ENCODE measurements around the gene OXSR1.
A peak's percentile ranks its signal among the peaks of the same experiment; 100 is the strongest.

The OXSR1 gene

GRCh38 chr3:38164952-38165721 lies at the start of gene OXSR1:
OXSR1 (plus strand) TSS chr3:38165537; CDS start chr3:38165877, 340 bp downstream.
- H3K4me3 Mint-ChIP-seq, result peak within 1 kb of the TSS; percentile 96
- no peaks in the 10 kb centered on the region for H3K27me3 Mint-ChIP-seq
- peak within 1 kb of the TSS; percentile 100 for H3K27ac Mint-ChIP-seq

DNA sequence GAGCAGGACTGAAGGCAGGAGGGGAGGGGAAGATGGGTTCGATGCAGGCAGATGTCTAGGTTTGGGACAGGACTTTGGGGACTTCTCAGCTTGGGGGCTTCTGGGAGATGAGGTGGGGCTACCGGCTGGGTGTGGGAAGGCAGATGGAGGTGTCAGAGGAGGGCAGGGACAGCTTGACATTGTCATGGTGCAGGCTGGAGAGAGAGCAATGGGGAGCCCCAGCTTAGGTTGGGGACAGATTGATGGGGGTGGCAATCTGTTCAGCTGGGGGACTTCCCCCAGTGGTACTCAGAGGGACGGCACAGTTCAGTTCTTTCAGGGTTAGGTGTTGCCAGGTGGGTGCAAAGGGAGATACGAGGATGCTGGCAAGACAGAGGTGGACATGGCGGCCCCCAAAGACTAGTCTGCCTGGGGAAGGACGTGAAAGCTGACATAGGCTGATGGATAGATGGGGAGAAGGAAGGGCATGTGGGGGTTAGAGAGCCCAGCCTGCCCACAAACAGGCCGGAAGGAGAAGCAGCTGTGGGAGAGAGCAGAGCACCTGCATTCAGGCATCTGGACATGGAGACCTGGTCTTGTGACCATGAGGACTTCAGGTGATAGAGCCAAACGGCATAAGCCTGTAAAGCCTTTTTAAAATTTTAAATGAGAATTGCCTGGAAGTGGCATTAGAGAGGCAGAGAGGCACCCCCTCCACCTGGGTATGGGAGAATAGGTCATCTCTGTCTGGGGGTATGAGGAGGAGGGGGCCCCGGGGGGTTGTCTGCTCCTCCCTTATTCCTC lies 49.5 kb upstream of the OXSR1 start:
- no peaks in the 10 kb centered on the region for H3K36me3 Mint-ChIP-seq
- H3K27me3 Mint-ChIP-seq, result no peaks in the 10 kb centered on the region
- no peak overlapping the region for H3K4me3 Mint-ChIP-seq
- no peak overlapping the region for H3K27ac Mint-ChIP-seq
- H3K9me3 Mint-ChIP-seq (ENCODE audit: low read depth), result no peaks in the 10 kb centered on the region
- H3K4me1 Mint-ChIP-seq (ENCODE audit: low read depth), result peaks cover 4% of the 10 kb centered on the region

More at GRCh38 chr3:38164952-38165721, at the start of gene OXSR1:
- H3K4me1 Mint-ChIP-seq (ENCODE audit: low read depth), result peaks cover 38% of the 10 kb centered on the region
- peaks cover 6% of the 10 kb centered on the region for H3K36me3 Mint-ChIP-seq
- H3K9me3 Mint-ChIP-seq (ENCODE audit: low read depth), result no peaks in the 10 kb centered on the region

DNA sequence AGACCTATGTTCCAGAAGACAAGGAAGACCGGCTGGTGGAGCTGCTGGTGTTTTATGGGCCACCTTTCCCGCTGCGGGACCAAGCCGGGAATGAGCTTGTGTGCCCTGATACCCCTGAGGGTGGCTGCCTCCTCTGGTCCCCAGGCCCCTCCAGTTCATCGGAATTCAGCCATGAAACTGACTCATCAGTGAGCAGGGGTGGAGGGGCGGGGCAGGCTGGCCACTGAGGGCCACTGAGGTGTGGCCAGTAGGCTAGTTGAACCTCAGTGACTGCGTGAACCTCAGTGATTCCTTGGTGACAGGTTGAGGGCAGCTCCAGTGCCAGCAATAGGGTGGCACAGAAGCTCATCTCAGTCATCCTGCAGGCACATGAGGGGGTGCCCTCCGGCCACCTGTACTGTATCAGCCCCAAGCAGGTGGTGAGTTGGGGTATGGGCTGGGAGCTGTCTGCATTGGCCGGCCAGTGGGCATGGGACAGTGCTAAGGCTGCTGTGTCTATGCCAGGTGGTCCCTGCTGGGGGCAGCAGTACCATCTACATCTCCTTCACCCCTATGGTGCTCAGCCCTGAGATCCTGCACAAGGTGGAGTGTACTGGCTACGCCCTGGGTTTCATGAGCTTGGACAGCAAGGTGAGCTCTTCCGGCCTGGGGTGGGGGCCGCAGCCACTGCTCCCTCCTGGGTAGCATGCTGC lies 48.7 kb upstream of the OXSR1 start:
- Mint-ChIP-seq H3K36me3 (no peaks in the 10 kb centered on the region), H3K27me3 (no peaks in the 10 kb centered on the region), H3K4me3 (no peak overlapping the region), H3K4me1 (ENCODE audit: low read depth) (peaks cover 4% of the 10 kb centered on the region), H3K9me3 (ENCODE audit: low read depth) (no peaks in the 10 kb centered on the region), H3K27ac (no peak overlapping the region)

DNA sequence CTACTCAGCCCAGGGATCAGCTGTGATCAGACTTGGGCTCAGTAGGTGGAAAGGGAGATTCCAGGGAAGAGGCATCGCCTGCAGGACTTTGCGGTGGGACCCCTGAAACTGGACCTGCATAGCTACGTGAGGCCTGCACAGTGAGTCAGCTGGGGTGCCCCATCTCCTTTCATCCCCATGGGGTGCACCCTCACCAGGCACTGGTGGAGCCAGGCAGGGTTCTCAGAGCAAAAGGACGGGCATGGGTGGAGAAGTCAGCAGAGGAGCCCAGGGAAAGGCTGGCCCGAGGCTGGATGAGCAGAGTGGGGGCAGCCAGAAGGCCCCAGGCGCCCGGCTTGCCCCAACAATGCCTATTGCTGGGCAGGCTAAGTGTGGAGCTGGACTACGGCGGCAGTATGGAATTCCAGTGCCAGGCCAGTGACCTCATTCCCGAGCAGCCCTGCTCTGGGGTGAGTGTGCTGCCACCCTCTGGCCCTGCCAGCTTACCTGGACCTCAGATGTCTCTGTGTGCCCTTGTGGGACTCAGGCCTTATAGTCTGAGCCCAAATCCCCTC lies 48.1 kb upstream of the OXSR1 start:
- H3K9me3 Mint-ChIP-seq (ENCODE audit: low read depth), result no peaks in the 10 kb centered on the region
- no peaks in the 10 kb centered on the region for H3K36me3 Mint-ChIP-seq
- H3K27ac Mint-ChIP-seq, result no peak overlapping the region
- H3K4me1 Mint-ChIP-seq (ENCODE audit: low read depth), result peaks cover 4% of the 10 kb centered on the region
- H3K4me3 Mint-ChIP-seq, result no peak overlapping the region
- H3K27me3 Mint-ChIP-seq, result no peaks in the 10 kb centered on the region

- no peak overlapping the region for H3K27ac Mint-ChIP-seq
- peaks cover 4% of the 10 kb centered on the region for H3K4me1 Mint-ChIP-seq (ENCODE audit: low read depth)
- no peaks in the 10 kb centered on the region for H3K36me3 Mint-ChIP-seq
- no peaks in the 10 kb centered on the region for H3K9me3 Mint-ChIP-seq (ENCODE audit: low read depth)
- no peak overlapping the region for H3K4me3 Mint-ChIP-seq
- no peaks in the 10 kb centered on the region for H3K27me3 Mint-ChIP-seq
Measured at GRCh38 chr3:38117748-38118420, 47.5 kb upstream of the OXSR1 start.

DNA sequence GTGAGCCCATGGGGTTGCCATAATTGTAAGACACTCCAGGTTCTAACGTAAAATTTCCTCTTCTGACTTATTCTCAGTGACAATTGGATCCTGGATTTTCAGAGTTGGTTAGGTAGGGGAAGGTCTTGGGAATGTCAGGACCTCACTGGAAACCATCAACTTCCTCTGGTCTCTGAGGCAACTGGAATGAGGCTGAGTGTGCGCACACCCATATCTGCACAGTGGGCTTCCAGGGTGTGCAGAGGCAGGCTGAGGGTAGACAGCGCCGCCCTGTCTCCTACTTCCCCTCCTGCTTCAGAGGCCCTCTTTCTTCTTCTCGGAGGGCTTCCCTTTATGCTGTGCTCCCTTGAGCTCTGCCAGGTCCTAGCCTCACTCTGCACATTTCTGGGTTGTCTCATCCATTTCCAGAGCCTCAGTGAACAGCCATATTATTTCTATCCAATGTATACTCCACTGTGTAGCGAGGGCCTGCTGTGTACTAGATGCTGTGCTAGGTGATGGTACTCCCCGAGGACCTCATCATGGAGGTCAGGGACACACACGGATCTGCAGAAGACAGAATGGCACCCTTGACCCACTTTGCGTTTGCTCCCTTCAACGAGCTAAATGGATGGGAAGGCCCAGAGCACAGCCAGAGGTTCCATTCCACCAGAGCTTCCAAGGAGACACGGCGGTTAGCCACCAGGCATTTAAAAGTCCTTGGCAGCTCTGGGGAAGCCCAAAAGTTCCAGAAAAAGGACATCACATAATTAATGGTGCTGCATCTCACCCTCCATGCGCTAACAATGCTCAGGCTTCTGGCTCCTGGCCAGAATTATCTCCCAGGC lies 46.7 kb upstream of the OXSR1 start:
- Mint-ChIP-seq H3K9me3 (ENCODE audit: low read depth) (no peaks in the 10 kb centered on the region), H3K27me3 (no peaks in the 10 kb centered on the region), H3K4me1 (ENCODE audit: low read depth) (peaks cover 4% of the 10 kb centered on the region), H3K27ac (peak overlapping the region; percentile 50), H3K36me3 (peaks cover 2% of the 10 kb centered on the region), H3K4me3 (no peak overlapping the region)

DNA sequence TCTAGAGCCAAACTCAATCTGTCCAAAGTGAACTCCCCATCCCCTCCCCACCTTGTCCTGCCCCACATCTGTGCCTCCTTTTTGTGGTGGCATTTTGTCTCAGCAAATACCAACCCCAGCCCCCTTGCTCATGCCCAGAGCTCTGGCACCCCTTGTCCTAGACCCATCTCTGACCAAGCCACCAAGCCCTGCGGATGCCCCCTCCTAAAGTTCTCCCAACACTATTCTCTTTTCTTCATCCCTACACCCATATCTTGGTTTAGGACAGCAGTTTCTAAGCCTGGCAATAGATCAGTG lies 46.1 kb upstream of the OXSR1 start:
- Mint-ChIP-seq H3K9me3 (ENCODE audit: low read depth) (no peaks in the 10 kb centered on the region), H3K36me3 (peaks cover 2% of the 10 kb centered on the region), H3K4me1 (ENCODE audit: low read depth) (peaks cover 4% of the 10 kb centered on the region), H3K27ac (peak overlapping the region; percentile 50), H3K4me3 (no peak overlapping the region), H3K27me3 (no peaks in the 10 kb centered on the region)

- no peaks in the 10 kb centered on the region for H3K9me3 Mint-ChIP-seq (ENCODE audit: low read depth)
- H3K4me3 Mint-ChIP-seq, result no peak overlapping the region
- peaks cover 5% of the 10 kb centered on the region for H3K4me1 Mint-ChIP-seq (ENCODE audit: low read depth)
- no peaks in the 10 kb centered on the region for H3K27me3 Mint-ChIP-seq
- H3K27ac Mint-ChIP-seq, result no peak overlapping the region
- H3K36me3 Mint-ChIP-seq, result peaks cover 5% of the 10 kb centered on the region
Measured at GRCh38 chr3:38119821-38120692, 45.3 kb upstream of the OXSR1 start.

DNA sequence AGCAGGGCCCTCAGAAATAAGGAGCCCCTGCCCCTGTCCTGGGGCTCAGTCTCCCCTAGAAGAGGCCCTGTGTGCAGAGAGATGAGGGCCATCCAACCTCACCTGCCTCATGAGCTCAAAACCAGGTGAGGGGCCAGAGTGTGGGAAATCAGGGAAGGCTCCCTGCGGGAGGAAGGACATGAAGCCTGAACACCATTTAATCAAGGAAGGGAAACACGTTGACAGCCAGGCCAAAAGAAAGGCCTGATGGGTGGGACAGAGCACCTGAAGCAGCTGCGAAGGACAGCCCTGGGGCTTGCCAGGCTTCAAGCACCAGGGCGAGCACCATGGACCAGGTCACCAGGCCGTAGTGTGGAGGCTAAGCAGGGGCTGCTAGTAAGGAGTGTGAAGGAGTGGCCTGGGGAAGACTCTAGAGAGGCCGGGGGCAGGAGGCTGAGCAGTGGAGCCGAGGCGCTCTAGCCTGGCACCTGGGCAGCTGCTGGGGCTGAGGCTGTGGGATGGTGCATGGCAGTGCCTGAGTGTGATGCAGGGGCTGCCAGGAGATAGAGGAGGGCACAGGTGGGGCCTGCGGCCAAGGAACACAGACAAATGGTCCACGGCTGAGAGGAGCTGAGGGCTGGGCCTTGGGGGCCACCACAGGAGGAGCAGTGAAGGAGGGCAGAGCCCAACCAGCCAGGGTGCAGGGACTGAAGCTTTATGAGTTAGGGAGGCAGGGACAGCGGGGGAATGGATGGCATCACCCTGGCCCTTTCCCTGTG lies 44.5 kb upstream of the OXSR1 start:
- Mint-ChIP-seq H3K9me3 (ENCODE audit: low read depth) (no peaks in the 10 kb centered on the region), H3K4me1 (ENCODE audit: low read depth) (peaks cover 4% of the 10 kb centered on the region), H3K27ac (no peak overlapping the region), H3K27me3 (no peaks in the 10 kb centered on the region), H3K36me3 (peaks cover 5% of the 10 kb centered on the region), H3K4me3 (no peak overlapping the region)

DNA sequence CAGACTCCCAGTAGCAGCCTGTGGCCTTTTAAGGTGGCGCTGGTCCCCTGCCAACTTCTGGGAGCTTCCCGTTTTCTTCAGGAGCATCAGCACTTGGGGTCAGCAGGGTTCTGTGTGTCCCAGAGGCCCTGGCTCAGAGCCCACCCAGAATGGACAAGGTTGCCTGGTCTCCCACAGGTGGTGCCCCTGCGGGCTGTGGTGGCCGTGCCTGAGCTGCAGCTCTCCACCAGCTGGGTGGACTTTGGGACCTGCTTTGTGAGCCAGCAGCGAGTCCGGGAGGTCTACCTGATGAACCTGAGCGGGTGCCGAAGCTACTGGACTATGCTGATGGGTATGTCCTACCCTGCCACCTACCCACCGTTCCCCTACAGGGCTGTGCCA lies 43.9 kb upstream of the OXSR1 start:
- Mint-ChIP-seq H3K36me3 (peaks cover 5% of the 10 kb centered on the region), H3K4me1 (ENCODE audit: low read depth) (peaks cover 4% of the 10 kb centered on the region), H3K27ac (no peak overlapping the region), H3K9me3 (ENCODE audit: low read depth) (no peaks in the 10 kb centered on the region), H3K27me3 (no peaks in the 10 kb centered on the region), H3K4me3 (no peak overlapping the region)

GRCh38 chr3:38121832-38122461 lies 43.4 kb upstream of the OXSR1 start:
- Mint-ChIP-seq H3K4me3 (no peak overlapping the region), H3K27me3 (no peaks in the 10 kb centered on the region), H3K4me1 (ENCODE audit: low read depth) (peaks cover 4% of the 10 kb centered on the region), H3K27ac (no peak overlapping the region), H3K9me3 (ENCODE audit: low read depth) (no peaks in the 10 kb centered on the region), H3K36me3 (peaks cover 5% of the 10 kb centered on the region)

- H3K36me3 Mint-ChIP-seq, result peaks cover 5% of the 10 kb centered on the region
- H3K27me3 Mint-ChIP-seq, result no peaks in the 10 kb centered on the region
- no peak overlapping the region for H3K27ac Mint-ChIP-seq
- peaks cover 4% of the 10 kb centered on the region for H3K4me1 Mint-ChIP-seq (ENCODE audit: low read depth)
- H3K9me3 Mint-ChIP-seq (ENCODE audit: low read depth), result no peaks in the 10 kb centered on the region
- no peak overlapping the region for H3K4me3 Mint-ChIP-seq
Measured at GRCh38 chr3:38122712-38123290, 42.5 kb upstream of the OXSR1 start.
